Cerebellar nuclear complex (tissue), 1 donor: Measurements from ENCODE around the gene VPS13D.
"Not testable (repeated sequence)": the region's sequence is repeated elsewhere in the genome, so short reads cannot be mapped to it uniquely, and the experiment has no call there.

Source experiments
- DNase-seq, 2 experiments: peaks; one replicate each; lab custom pipeline; 2025; lab: John Stamatoyannopoulos, UW

Gene VPS13D

DNA sequence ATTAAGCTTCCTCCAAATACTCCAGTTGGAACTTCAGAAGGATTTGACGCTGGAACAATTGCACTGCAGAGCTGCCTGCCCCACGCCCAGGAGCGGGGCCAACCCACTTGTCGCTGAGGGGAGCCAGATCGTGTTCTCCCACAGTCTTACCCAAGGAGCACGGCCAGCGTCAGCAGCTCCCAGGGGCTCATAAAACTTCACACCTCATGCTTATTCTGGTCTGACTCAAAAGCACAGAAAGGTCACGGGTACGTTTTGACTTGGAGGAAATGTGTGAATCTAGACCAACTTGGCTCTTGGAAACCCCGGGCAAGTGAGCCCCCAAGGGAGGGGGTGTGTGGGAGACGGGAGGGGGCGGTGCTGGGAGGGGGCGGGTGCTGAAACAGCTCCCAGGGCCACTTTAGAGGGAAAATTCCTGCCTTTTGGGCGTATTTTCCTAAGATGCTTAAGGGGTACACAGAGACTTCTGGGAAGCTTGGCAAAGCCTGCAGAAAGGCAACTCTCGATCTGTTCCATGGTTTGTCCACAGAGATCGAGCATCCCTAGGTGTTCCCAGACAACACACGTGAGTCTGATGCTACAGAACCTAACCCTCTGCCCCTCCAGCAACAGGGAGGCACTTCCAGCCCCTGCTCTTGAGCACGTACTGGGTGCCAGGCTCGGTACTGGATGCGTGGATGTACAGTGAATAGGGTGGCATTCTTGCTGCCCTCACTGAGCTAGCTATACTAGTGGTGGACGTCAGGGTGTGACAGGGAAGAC is 289.3 kb downstream of the VPS13D start:
- no peak for DNase-seq

DNA sequence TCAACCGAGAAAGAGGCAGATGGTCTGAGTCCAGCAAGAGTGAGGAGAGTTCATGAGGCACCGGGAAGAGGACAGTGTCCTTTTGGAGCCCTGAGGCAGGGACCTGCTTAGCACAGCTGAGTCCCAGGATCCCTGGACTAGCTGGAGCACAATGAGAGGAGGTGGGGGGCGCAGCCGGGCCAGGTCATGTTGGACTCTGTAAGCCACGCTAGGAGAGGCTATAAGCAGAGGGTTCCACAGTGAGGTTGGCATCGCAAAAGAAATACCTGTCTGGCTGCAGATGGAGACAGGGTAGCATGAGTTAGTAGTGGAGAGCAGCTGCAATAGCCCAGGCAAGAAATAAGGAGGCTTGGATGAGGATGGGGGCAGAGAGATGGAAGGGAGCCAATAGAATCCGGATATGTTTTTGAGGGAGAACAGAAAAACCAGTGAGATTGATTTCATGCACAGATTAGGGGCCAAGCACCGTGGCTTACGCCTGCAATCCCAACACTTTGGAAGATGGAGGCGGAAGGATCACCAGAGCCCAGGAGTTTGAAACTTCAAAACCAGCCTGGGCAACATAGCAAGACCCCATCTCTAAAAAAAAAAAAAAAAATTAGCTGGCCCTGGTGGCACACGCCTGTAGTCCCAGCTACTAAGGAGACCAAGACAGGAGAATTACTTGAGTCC is 290.0 kb downstream of the VPS13D start:
- no peak for DNase-seq

DNA sequence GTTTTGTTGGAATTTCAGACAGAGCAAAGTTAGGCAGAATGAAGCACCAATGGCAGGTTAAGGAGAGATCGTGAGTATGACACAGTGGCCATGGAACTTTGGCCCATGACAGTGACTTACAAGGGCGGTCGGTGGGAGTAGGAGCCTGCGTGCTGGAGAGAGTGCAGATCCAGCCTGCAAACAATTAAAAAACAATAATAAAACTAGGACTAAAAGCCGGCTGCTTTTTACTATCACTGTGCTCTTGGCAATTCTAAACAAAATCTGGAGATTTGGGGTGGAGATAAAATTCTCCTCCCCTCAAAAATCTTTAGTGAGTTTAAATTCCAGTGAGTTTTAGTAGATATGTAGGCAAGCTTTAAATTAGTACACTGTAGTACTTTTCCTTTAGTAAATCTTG is 291.3 kb downstream of the VPS13D start:
- DNase-seq, result no peak

DNA sequence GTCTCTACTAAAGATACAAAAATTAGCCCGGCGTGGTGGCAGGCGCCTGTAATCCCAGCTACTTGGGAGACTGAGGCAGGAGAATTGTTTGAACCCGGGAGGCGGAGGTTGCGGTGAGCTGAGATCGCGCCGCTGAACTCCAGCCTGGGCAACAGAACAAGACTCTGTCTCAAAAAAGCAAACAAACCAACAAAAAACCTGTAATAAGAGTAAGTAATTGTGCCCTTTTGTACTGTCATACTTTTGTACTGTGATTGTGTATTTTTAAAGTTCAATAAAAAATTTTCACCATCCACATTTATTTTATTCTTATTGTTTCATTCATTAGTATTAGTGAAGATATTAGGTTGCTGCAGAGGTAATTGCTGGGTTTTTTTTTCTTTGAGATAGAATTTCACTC is 292.9 kb downstream of the VPS13D start:
- not testable (repeated sequence) for DNase-seq

DNA sequence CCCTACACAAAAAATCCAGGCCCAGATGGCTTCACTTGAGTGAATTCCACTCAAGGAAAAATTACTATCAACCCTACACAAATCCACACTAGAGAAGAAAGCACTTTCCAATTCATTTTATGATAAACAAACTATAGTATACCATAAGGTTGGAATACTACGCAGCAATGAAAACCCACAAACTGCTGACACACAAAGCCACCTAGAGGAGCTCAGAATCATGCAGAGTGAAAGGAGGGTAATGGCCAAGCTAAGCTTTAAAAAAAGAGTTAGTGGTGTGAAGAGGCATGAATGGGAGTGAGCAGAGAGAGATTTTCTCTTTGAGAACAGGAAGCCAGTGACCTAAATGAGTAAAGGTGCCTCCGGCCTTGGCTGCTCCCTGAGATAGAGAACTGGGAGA is 294.4 kb downstream of the VPS13D start:
- no peak for DNase-seq

DNA sequence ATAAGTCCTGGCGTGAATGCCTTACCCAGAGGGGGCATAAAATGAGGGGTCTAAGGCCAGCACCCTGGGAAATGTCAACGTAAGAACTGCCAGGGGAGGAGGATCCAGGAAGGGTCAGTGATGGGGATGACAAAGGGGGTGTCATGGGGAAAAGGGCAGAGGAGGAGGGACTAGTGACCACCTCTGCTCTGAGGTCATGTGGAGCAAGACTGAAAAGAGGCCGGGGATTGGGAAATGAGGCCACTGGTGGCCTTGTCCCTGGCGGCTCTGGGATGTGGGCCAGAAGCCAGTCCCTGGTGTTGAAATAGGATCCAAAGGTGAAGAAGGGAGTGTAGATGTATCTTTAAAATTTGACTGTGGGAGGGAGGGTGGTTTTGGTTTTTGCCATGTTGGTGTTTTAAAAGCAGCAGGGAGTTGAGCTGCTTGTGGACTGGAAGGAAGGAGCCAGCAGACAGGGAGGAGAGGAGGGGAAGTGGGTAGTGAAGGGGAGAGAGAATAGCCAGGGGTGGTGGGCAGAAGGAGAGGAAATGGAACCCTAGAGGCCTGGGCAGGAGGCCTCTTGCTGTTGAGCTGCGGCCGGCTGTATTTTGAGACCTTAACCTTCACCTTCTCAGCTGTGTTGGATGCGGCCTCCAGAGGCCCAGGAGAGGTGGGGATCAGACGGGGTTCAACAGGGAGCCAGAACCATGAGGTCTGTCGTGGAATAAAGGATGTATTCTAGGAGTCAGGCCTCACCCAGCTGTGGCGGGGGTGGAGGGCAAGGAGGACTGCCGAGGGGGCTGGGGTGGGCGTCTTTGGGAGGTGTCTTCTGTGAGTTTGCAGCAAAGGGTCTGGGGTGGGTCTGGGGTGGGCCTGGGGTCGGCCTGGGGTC is 295.7 kb downstream of the VPS13D start:
- DNase-seq, result no peak

DNA sequence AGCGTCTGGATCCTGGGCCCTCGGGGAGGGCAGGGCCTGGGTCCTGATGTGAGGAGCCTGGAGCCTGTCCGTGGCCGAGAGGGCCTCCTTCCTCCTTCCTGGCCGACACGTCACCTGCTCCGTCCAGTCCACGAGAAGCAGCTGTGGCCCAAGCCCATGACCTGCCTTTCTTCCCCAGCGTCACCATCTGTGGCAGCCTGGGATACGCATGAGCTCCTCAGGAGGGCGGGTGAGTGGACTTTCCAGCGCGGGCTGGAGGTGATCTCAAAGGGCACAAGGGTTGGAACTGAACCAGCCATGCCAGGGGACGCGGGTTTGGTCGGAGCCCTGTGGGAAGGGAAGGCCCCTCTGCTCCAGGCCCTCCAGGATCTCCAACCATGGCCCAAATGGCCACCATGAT is 297.7 kb downstream of the VPS13D start:
- no peak for DNase-seq

DNA sequence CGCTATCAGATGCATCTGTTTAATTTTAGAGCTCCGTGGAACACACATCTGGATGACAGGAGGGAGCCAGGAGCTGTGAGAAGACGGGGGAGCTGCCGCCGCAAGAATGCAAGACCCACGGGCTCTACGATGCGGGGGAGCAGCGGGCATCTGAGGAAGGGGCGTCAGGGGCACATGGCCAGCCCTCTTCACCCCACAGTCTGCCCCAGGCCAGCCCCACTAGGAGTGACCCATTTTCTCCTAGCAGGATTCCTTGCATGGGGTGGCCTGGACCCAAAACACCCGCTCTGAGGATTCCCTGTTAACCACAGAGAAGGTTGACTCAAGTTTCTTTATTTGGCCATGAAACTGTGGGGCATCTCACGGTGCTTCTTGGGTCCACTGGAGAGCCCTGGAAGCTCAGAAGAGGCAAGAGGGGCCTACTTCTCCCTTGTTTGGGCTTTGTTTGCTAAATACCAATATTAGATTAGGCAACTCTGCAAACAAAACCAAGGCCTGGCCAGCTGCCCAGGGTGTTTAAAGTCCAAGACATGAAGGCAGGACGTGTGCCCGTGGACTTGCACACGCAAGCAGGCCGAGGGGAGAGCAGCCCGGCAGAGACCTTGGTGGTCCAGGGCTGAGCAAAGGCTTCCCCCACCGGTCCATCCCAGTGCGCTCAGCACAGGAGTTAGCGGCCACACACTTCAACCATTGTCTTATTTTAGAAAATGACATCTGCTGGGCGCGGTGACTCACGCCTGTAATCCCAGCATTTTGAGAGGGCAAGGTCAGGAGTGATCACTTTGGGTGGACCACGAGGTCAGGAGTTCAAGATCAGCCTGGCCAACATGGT is 298.4 kb downstream of the VPS13D start:
- no peak for DNase-seq

DNA sequence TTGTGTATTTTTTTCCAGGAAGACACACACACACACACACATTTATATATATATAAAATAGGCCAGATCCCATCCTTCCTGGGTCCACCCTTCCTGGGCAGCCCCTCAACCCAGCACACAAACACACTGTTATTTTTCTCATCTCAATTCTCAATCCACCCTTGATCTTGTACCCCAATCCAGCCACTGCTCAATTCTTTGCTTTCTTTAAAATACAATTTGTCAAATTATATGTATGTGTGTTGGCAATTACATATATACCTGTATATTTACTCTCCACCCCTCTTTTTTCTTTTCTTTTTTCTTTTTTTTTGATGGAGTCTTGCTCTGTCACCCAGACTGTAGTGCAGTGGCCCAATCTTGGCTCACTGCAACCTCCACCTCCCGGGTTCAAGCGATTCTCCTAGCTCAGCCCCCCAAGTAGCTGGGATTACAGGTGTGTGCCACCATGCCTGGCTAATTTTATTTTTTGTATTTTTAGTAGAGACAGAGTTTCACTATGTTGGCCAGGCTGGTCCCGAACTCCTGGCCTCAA is 299.9 kb downstream of the VPS13D start:
- DNase-seq, result no peak

DNA sequence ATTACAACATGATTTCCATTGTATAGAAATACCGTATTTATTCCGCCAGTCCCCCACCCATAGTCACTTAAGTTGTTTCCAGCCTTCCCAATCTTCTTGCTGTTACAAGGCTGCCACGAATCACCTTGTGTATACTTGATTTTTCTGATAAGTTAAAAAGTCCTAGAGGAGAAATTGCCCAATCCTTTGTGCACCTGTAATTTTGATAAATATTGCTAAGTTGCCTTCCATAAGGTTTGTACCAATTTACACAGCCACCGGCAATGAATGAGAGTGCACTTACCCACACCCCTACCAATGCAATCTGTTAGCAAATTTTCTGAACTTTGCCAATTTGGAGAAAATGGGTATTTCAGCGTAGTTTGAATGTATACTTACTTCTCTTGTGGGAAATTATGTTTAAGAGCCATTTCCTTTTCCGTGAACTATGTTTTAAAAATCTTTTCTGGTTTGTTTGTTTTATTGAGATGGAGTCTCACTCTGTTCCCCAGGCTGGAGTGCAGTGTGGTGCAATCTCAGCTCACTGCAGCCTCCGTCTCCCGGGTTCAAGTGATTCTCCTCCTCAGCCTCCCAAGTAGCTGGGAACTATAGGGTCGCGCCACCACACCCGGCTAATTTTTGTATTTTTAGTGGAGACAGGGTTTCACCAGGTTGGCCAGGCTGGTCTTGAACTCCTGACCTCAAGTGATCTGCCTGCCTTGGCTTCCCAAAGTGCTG is 300.8 kb downstream of the VPS13D start:
- no peak for DNase-seq

DNA sequence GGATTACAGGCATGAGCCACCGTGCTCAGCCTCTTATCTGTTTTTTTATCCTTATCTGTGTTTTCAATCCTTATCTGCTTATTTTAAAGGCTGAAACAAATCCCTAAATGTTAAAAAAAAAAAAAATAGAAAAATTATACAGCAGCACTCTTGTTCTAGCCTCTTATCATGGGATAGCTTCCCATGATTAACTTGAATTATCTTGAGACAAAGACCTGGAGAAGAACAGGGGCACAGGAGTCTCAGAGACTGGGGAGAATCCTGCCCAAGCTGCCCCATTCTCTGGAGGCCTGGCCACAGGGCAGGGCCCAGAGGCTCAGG is 301.3 kb downstream of the VPS13D start:
- no peak for DNase-seq

DNA sequence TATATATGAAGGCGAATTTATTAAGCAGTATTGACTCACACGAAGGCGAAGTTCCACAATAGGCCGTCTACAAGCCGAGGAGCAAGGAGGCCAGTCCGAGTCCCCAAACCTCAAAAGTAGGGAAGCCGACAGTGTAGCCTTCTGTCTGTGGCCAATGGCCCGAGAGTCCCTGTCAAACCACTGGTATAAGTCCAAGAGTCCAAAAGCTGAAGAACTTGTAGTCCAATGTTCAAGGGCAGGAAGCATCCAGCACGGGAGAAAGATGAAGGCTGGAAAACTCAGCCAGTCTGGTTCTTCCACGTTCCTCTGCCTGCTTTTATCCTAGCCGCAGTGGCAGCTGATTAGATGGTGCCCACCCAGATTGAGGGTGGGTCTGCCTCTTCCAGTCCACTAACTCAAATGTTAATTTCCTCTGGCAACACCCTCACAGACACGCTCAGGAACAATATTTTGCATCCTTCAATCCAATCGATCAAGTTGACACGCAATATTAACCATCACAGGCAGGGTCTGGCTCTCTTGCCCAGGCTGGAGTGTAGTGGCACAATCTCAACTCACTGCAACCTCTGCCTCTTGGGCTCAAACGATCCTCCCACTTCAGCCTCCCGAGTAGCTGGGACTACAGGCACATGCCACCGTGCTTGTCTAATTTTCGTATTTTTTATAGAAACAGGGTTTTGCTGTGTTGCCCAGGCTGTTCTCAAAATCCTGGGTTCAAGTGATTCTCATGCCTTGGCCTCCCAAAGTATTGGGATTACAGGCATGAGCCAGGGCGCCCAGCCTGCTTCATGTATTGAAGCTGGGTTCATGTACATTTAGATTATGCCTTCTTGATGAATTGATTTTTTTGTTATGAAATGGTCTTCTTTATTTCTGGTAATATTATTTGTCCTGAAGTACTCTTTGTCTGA is 302.8 kb downstream of the VPS13D start:
- DNase-seq, result no peak

DNA sequence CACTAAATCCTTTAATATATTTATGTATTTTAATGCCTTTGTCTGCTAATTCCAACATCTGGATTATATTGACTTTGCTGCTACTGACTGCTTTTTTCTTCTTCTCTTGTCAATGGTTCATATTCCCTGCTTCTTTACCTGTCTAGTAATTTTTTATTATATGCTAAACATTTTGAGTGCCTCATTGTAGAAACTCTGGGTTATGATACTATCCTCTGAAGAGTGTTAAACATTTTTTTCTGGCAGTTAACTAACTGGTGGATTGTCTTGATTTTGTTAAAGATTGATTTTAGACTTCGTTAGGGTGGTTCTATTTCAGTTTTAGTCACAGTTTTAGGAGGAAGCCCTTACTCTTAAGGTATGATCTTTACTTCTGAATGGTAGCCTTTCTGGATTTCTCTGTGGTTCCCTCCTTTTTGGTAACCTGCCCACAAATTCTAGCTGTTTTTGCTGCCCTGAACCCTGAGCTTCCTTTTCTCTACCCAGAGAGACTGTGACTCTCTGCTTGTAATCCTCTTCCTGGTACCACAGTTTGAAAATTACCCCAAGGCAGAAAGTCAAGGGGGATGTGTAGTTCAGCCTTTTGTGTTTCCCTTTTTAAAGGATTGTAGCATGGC is 306.3 kb downstream of the VPS13D start:
- DNase-seq, result no peak

DNA sequence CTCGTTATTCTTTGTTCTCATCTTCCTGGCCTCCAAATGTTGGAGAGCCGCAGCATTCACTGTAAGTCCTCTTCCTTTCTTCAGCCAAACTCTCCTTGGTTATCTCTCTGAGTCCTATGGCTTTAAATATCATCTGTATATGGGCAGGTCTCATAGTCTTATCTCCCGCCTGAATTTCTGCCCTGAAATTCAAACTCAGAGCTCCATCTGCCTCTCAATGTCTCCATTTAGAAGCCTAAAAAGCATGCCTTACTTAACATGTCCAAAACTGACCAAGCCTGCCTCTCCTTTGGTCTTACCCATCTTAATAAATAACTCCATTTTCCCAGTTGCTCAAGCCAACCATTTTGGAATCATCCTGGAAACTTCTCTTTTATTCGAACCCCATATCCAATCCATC is 307.5 kb downstream of the VPS13D start:
- no peak for DNase-seq

DNA sequence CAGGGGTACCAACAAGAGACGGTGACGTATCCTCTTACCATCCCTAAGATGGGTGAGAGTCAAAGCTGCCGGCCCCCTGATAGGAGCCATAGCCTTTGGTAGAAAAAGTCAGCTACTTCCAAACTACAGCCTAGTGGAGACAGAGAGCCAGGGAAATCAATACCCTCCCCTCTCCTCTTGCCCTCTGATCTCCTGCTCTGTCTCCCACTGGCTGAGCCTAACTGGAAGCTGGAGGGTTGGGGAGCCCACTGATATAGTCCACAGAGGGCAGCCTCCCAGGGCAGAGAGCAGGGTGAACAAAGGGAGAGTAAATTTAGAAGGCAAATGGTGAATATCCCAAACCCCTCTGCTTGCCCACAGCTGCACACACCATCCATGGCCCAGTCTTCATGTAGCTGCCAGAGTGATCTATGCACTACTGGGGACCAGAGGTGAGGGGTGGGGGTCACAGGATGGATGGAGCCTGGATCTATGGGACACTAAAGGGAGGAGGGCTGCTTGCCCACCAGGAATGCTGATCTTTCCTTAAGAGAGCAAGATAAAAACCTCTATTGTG is 308.2 kb downstream of the VPS13D start:
- DNase-seq, result no peak

DNA sequence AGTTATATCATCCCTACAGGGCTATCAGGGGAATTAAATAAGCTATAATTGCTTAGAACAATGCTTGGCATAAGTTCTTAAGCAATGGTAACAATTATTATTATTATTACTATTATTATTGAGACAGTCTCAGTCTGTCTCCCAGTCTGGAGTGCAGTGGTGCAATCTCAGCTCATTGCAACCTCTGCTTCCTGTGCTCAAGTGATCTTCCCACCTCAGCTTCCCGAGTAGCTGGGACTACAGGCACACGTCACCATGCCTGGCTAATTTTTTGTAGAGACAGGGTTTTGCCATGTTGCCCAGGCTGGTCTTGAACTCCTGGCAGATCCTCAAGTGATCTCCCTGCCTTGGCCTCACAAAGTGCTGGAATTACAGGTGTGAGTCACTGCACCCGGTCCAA is 308.7 kb downstream of the VPS13D start:
- not testable (repeated sequence) for DNase-seq

DNA sequence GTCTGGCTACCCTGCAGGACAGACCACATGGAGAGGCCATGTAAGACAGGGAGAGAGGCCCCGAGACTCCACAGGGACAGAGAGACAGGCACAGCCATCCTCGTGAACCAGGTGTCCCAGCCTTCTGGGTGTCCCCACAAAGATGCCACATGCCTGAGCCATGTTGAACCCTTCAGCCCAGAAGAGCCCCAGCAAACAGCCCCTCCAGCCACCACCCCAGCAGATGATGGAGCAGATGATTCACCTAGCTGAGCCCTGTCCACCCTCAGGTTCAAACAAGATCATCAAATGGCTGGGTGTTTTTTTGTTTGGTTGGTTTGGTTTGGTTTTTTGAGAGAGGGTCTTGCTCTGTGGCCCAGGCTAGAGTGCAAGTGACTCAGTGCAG is 309.5 kb downstream of the VPS13D start:
- no peak for DNase-seq

DNA sequence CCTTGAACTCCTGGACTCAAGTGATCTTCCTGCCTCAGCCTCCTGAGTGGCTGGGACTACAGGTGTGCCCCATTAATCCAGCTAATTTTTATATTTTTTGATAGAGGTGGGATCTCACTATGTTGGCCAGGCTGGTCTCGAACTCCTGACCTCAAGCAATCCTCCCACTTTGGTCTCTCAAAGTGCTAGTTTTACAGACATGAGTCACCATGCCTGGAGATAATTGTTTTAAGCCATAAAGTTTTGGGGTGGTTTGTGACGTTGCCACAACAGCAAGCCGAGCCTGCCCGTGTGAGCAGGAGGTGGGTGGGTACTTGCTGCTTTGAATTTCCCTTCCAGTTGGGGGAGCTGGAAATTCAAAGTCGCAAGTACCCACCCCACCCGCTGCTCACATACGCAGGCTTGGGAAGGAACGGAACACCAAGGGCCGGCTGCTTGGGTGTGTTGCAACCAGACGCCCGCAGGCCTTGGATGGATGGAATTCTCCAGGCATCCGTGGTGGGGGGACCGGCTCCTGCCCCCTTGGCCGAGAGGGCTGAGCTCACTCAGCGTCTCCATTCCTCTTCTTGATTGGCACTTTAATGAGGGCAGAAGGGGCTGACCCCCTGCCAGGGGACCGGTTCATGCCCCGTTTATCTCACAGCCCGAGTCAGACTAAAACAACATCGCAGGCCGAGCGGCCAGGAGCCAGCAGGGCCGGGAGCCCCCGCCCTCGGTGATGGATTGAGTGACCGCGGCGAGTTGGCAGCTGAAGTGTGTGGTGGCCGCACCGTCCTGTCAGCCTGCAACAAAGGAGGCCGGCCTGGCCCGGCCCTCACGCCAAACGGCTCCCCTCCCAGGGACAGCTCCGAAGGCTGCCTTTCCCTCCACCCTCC is 310.1 kb downstream of the VPS13D start:
- DNase-seq, result no peak
